HepG2 (cell line): ENCODE measurements around the gene MACROD2. TPM values are rescaled to one million over a fixed set of nuclear protein-coding genes. Genes with fewer than 3 reads are reported as not detected.

Experiments used
- ATAC-seq: fragments of 200-7000 bp; cut with Tn5 transposase; 3 replicates; pipeline ENCODE4 v1.9.1; 2020; ENCODE audit warnings: mild to moderate bottlenecking, moderate library complexity
- BruUV-seq: library from RNA; stranded (reverse); fragments of 400-500 nt; replicated peaks from 2 replicates; lab custom pipeline; 2021; lab: Mats Ljungman, UMichigan
- CTCF ChIA-PET: fragments of 300-600 bp; formaldehyde crosslinking; extraction: SDS; loops from one replicate; lab custom pipeline; 2021; ENCODE audit warnings: low total read pairs, inconsistent platforms, low intra/inter-chr PET ratio; lab: Yijun Ruan, JAX
- POLR2A ChIA-PET: fragments of 350-600 bp; sonication (Branson Sonifier 250); formaldehyde crosslinking; loops from one replicate; lab custom pipeline; 2020; ENCODE audit warnings: antibody characterized with exemption, inconsistent platforms; lab: Yijun Ruan, JAX
- DNase-seq: peaks from one replicate; pipeline ENCODE4 v3.0.0-alpha.2; 2015; ENCODE audit warnings: low spot score
- FAIRE-seq: peaks from 3 replicates; lab custom pipeline; 2011; peaks lifted over from hg19 to GRCh38; lab: Jason Lieb, UNC
- H2AFZ ChIP-seq: one replicate; pipeline ENCODE4 v1.6.1; 2011; ENCODE audit warnings: low read length, inconsistent platforms
- H3K27ac ChIP-seq: fragments of 300-600 bp; 3 replicates; pipeline ENCODE4 v1.8.0; 2011; ENCODE audit warnings: mixed run types, mild to moderate bottlenecking, mixed read lengths, low read length, inconsistent platforms; ENCODE audit not compliant: insufficient read depth; ENCODE audit errors: extremely low read length
- H3K27me3 ChIP-seq, 2 experiments: fragments of 200-600 bp in 1 of 2; 2 replicates in 1 of 2; 3 replicates in 1 of 2; pipeline versions ENCODE4 v1.6.0 to v1.8.0; 2011; ENCODE audit warnings: low read length in 2 of 2, mild to moderate bottlenecking in 2 of 2, moderate library complexity in 2 of 2, inconsistent platforms in 1 of 2; ENCODE audit not compliant: insufficient read depth in 2 of 2, control insufficient read depth in 1 of 2
- H3K36me3 ChIP-seq, 2 experiments: fragments of 200-600 bp in 1 of 2; replicated peaks in 1 of 2; 2 replicates in 1 of 2; 3 replicates in 1 of 2; pipeline versions ENCODE4 v1.5.1 to v1.8.0; 2011; ENCODE audit warnings: low read length in 2 of 2, inconsistent platforms in 1 of 2; ENCODE audit not compliant: insufficient read depth in 2 of 2, control insufficient read depth in 1 of 2
- H3K4me1 ChIP-seq: 2 replicates; pipeline ENCODE4 v1.5.1; 2012; ENCODE audit warnings: low read length, inconsistent platforms; ENCODE audit not compliant: insufficient read depth
- H3K4me2 ChIP-seq: 2 replicates; pipeline ENCODE4 v1.6.0; 2011; ENCODE audit warnings: low read depth, low read length, inconsistent platforms
- H3K4me3 ChIP-seq, 3 experiments: fragments of 200-600 bp in 1 of 3; sonication (generic), shearing (Covaris generic) in 1 of 3; replicated peaks in 1 of 3; 2 replicates each; pipeline ENCODE4 v1.5.1; 2011 to 2016; ENCODE audit warnings: low read length in 3 of 3, inconsistent platforms in 2 of 3, low read depth in 2 of 3, mild to moderate bottlenecking in 2 of 3, control low read depth in 1 of 3, mixed read lengths in 1 of 3; ENCODE audit not compliant: insufficient read depth in 1 of 3
- H3K79me2 ChIP-seq: one replicate; pipeline ENCODE4 v1.6.1; 2011; ENCODE audit warnings: low read length, inconsistent platforms; ENCODE audit not compliant: insufficient read depth
- H3K9ac ChIP-seq: 2 replicates; pipeline ENCODE4 v1.6.0; 2011; ENCODE audit warnings: mild to moderate bottlenecking, low read depth, low read length, inconsistent platforms; ENCODE audit not compliant: insufficient read depth
- H3K9me3 ChIP-seq: 2 replicates; pipeline ENCODE4 v1.5.1; 2012; ENCODE audit warnings: mild to moderate bottlenecking, low read length
- H4K20me1 ChIP-seq: 2 replicates; pipeline ENCODE4 v1.6.0; 2011; ENCODE audit warnings: inconsistent platforms, mild to moderate bottlenecking, low read length, moderate library complexity; ENCODE audit not compliant: insufficient read depth
- E2F5 ChIP-seq: sonication (generic); formaldehyde crosslinking; conservative IDR thresholded peaks from 2 replicates; pipeline ENCODE4 v1.4.0; 2020; ENCODE audit warnings: missing genetic modification reagents
- KDM4B ChIP-seq: sonication (generic); formaldehyde crosslinking; IDR thresholded peaks from 2 replicates; pipeline ENCODE4 v1.4.0; 2020; ENCODE audit warnings: missing genetic modification reagents
- KDM5B ChIP-seq: sonication (generic); formaldehyde crosslinking; IDR thresholded peaks from 2 replicates; pipeline ENCODE4 v1.4.0; 2020; ENCODE audit warnings: missing genetic modification reagents, mild to moderate bottlenecking, borderline replicate concordance
- KLF11 ChIP-seq: IDR thresholded peaks from 2 replicates; pipeline ENCODE4 v1.6.1; 2016; ENCODE audit warnings: missing compliant biosample characterization
- NFE2L1 ChIP-seq: sonication (generic); formaldehyde crosslinking; IDR thresholded peaks from 2 replicates; pipeline ENCODE4 v1.4.0; 2020; ENCODE audit warnings: missing genetic modification reagents, mild to moderate bottlenecking, borderline replicate concordance
- PAF1 ChIP-seq: IDR thresholded peaks from 2 replicates; pipeline ENCODE4 v1.6.1; 2016; ENCODE audit warnings: missing genetic modification reagents, missing compliant biosample characterization
- PHF8 ChIP-seq: sonication (generic); formaldehyde crosslinking; IDR thresholded peaks from 2 replicates; pipeline ENCODE4 v1.5.0; 2020; ENCODE audit warnings: missing genetic modification reagents
- RBAK ChIP-seq: sonication (generic); formaldehyde crosslinking; IDR thresholded peaks from 2 replicates; pipeline ENCODE4 v1.5.1; 2020; ENCODE audit warnings: mild to moderate bottlenecking, missing genetic modification reagents
- SMARCC2 ChIP-seq: fragments of 450-650 bp; IDR thresholded peaks from 2 replicates; pipeline ENCODE4 v1.6.1; 2017; ENCODE audit warnings: antibody characterized with exemption, mild to moderate bottlenecking
- SP1 ChIP-seq, 2 experiments: fragments of 450-650 bp in 1 of 2; sonication (generic) in 1 of 2; formaldehyde crosslinking in 1 of 2; IDR thresholded peaks; 2 replicates each; pipeline versions ENCODE4 v1.4.0 to v1.6.1; 2016 to 2020; ENCODE audit warnings: missing genetic modification reagents in 1 of 2
- ZBTB2 ChIP-seq: sonication (generic); formaldehyde crosslinking; IDR thresholded peaks from 2 replicates; pipeline ENCODE4 v1.8.0; 2022; ENCODE audit warnings: low read depth, missing genetic modification reagents
- ZNF143 ChIP-seq: sonication (generic); formaldehyde crosslinking; IDR thresholded peaks from 2 replicates; pipeline ENCODE4 v1.4.0; 2020; ENCODE audit warnings: missing genetic modification reagents
- ZNF251 ChIP-seq: sonication (generic); formaldehyde crosslinking; IDR thresholded peaks from 2 replicates; pipeline ENCODE4 v1.9.0; 2021; ENCODE audit warnings: mild to moderate bottlenecking, missing genetic modification reagents
- WGBS: methylation state at CpG from one replicate; pipeline ENCODE4 v1.1.6; 2017; ENCODE audit warnings: low lambda C conversion rate; 5-methylcytosine and 5-hydroxymethylcytosine counted together
- in situ Hi-C: cut with HindIII; loops from 2 replicates; pipeline ENCODE4 v1.10.0; 2017; ENCODE audit warnings: low pct_unique_long_range_greater_than_20kb; ENCODE audit not compliant: extremely low pct_ligation_motif_present
- intact Hi-C: fragments of 100-400 bp; cut with micrococcal nuclease; formaldehyde crosslinking; loops from one replicate; pipeline ENCODE4 v1.10.0; 2022; ENCODE audit not compliant: unreplicated experiment
- polyA plus RNA-seq, 8 experiments: library from polyadenylated mRNA; depleted of rRNA in 3 of 8; stranded (reverse) in 7 of 8; unstranded in 1 of 8; fragments of >200 nt; fragmentation: Illumina TruSeq in 4 of 8; extraction: Trizol in 4 of 8; gene quantifications; 2 replicates each; pipeline versions ENCODE4 v1.2.1 to v1.2.3, GENCODE V29; 2011 to 2016; ENCODE audit warnings: low read depth in 4 of 8, missing spikeins in 1 of 8, mixed read lengths in 1 of 8; ENCODE audit not compliant: insufficient read depth in 1 of 8
- total RNA-seq, 5 experiments: library from RNA; depleted of rRNA; stranded (reverse); fragments of >200 nt; fragmentation: Illumina TruSeq; extraction: Trizol; gene quantifications; 2 replicates each; pipeline ENCODE4 v1.2.3, GENCODE V29; 2016; ENCODE audit warnings: low read depth in 1 of 5

The MACROD2 gene
- total and polyA plus RNA-seq, 2 of the 13 experiments (the other 11 are each of a cell fraction or from before 2014, with no cell fraction given), result 0.13 to 0.51 TPM

GRCh38 chr20:14418376-14418775 lies 423.1 kb downstream of the MACROD2 start:
- Histone ChIP-seq H3K4me1 (no peaks in the 10 kb centered on the region), H3K27me3 (no peaks in the 10 kb centered on the region), H3K27ac (no peak overlapping the region), H3K4me2 (no peak overlapping the region), H3K4me3 (no peak overlapping the region), H3K79me2 (no peaks in the 10 kb centered on the region), H3K9me3 (no peaks in the 10 kb centered on the region), H3K9ac (no peak overlapping the region), H3K36me3 (no peaks in the 10 kb centered on the region), H2AFZ (no peak overlapping the region), H4K20me1 (no peaks in the 10 kb centered on the region)
- intact Hi-C loops, result no loop called here
- POLR2A ChIA-PET, result no interaction called here
- 3% methylated on average over 2 of the region's 2 CpGs for WGBS
- ATAC-seq, result no peak
- in situ Hi-C loops, result no loop called here
- no peak for FAIRE-seq
- CTCF ChIA-PET, result no interaction called here
- no peak for DNase-seq
- no TSS peak for BruUV-seq
- TF ChIP-seq PHF8 (CRISPR knock-in tag) (no peak), KDM5B (CRISPR knock-in tag) (no peak), KLF11 (CRISPR knock-in tag) (no peak), RBAK (CRISPR knock-in tag) (no peak), ZNF143 (no peak), SP1 (IDR thresholded peaks at IDR 0.05) (no peak), SP1 (CRISPR knock-in tag; IDR thresholded peaks at IDR 0.05) (no peak), E2F5 (no peak), ZNF251 (no peak), PAF1 (CRISPR knock-in tag) (no peak), SMARCC2 (no peak), NFE2L1 (CRISPR knock-in tag) (no peak), KDM4B (CRISPR knock-in tag) (no peak), ZBTB2 (CRISPR knock-in tag) (no peak)
